CD14-positive monocyte (primary cell): ENCODE data around the gene SDF4. TPM values are rescaled to one million over a fixed set of nuclear protein-coding genes. Genes with fewer than 3 reads are reported as not detected.

Source experiments
- DNase-seq, 3 donors: peaks; one replicate each; pipeline ENCODE4 v3.0.0-alpha.2; 2011 to 2022
- H2AFZ ChIP-seq: 2 replicates; pipeline ENCODE4 v1.6.0; 2012; ENCODE audit warnings: mild to moderate bottlenecking, low read depth, low read length, inconsistent platforms; ENCODE audit not compliant: insufficient read depth, poor library complexity, severe bottlenecking
- H3K27ac ChIP-seq, 2 donors: 1 replicate in 1 of 2; 2 replicates in 1 of 2; pipeline ENCODE4 v1.5.1; 2012 to 2013; ENCODE audit warnings: low read length in 2 of 2, control low read depth in 1 of 2, inconsistent platforms in 1 of 2, low read depth in 1 of 2, mild to moderate bottlenecking in 1 of 2
- H3K27me3 ChIP-seq, 2 donors: one replicate each; pipeline versions ENCODE4 v1.6.0 to v1.6.1; 2011 to 2013; ENCODE audit warnings: low read length in 2 of 2; ENCODE audit not compliant: control insufficient read depth in 2 of 2, insufficient read depth in 2 of 2
- H3K36me3 ChIP-seq, 2 donors: replicated peaks in 1 of 2; 1 replicate in 1 of 2; 2 replicates in 1 of 2; pipeline versions ENCODE4 v1.5.1 to v1.6.1; 2012 to 2013; ENCODE audit warnings: low read length in 2 of 2, control low read depth in 1 of 2, inconsistent platforms in 1 of 2, mild to moderate bottlenecking in 1 of 2; ENCODE audit not compliant: insufficient read depth in 2 of 2, control insufficient read depth in 1 of 2
- H3K4me1 ChIP-seq, 2 donors: 1 replicate in 1 of 2; 2 replicates in 1 of 2; pipeline versions ENCODE4 v1.5.1 to v1.6.1; 2012 to 2013; ENCODE audit warnings: low read length in 2 of 2, control low read depth in 1 of 2, inconsistent platforms in 1 of 2, mild to moderate bottlenecking in 1 of 2, moderate library complexity in 1 of 2; ENCODE audit not compliant: insufficient read depth in 2 of 2, control insufficient read depth in 1 of 2
- H3K4me2 ChIP-seq: replicated peaks from 2 replicates; pipeline ENCODE3; 2012; ENCODE audit warnings: low read length, moderate library complexity, mild to moderate bottlenecking; ENCODE audit not compliant: poor library complexity, severe bottlenecking; ENCODE audit errors: extremely low read depth
- H3K4me3 ChIP-seq, 3 experiments: fragments of 200-600 bp in 1 of 3; sonication (generic) in 1 of 3; replicated peaks in 1 of 3; 1 replicate in 2 of 3; 2 replicates in 1 of 3; pipeline ENCODE4 v1.5.1; 2011 to 2013; ENCODE audit warnings: low read length in 3 of 3, mild to moderate bottlenecking in 3 of 3, control low read depth in 2 of 3, low read depth in 2 of 3, inconsistent platforms in 1 of 3, moderate library complexity in 1 of 3
- H3K79me2 ChIP-seq: 2 replicates; pipeline ENCODE4 v1.6.0; 2012; ENCODE audit warnings: mild to moderate bottlenecking, control low read depth, inconsistent platforms, low read length, moderate library complexity; ENCODE audit not compliant: insufficient read depth
- H3K9ac ChIP-seq: 2 replicates; pipeline ENCODE4 v1.6.0; 2017; ENCODE audit warnings: low read length, mild to moderate bottlenecking; ENCODE audit not compliant: insufficient read depth, poor library complexity, severe bottlenecking
- H3K9me3 ChIP-seq, 2 donors: replicated peaks in 1 of 2; 1 replicate in 1 of 2; 2 replicates in 1 of 2; pipeline versions ENCODE4 v1.5.1 to v1.6.1; 2012 to 2013; ENCODE audit warnings: low read length in 2 of 2, control low read depth in 1 of 2; ENCODE audit not compliant: control insufficient read depth in 1 of 2, insufficient read depth in 1 of 2
- H4K20me1 ChIP-seq: 2 replicates; pipeline ENCODE4 v1.6.0; 2012; ENCODE audit warnings: mild to moderate bottlenecking, low read length, control low read depth, moderate library complexity; ENCODE audit not compliant: insufficient read depth
- H3K27ac Mint-ChIP-seq, 7 donors: one replicate each; pipeline ENCODE4 v1.8.0; 2020; ENCODE audit warnings: mild to moderate bottlenecking in 7 of 7, mixed read lengths in 7 of 7, moderate library complexity in 6 of 7, inconsistent platforms in 2 of 7
- H3K27me3 Mint-ChIP-seq, 3 donors: one replicate each; pipeline ENCODE4 v1.8.0; 2021 to 2022; ENCODE audit warnings: low read depth in 3 of 3, mild to moderate bottlenecking in 3 of 3, mixed read lengths in 3 of 3, moderate library complexity in 3 of 3, inconsistent platforms in 1 of 3
- H3K36me3 Mint-ChIP-seq, 2 donors: one replicate each; pipeline ENCODE4 v1.8.0; 2020; ENCODE audit warnings: mixed read lengths in 2 of 2, inconsistent platforms in 1 of 2, mild to moderate bottlenecking in 1 of 2
- H3K4me1 Mint-ChIP-seq: one replicate; pipeline ENCODE4 v1.8.0; 2020; ENCODE audit warnings: mild to moderate bottlenecking, mixed read lengths
- H3K4me3 Mint-ChIP-seq, 2 donors: one replicate each; pipeline ENCODE4 v1.8.0; 2020; ENCODE audit warnings: mild to moderate bottlenecking in 2 of 2, mixed read lengths in 2 of 2, moderate library complexity in 1 of 2
- H3K9me3 Mint-ChIP-seq, 7 donors: one replicate each; pipeline ENCODE4 v1.8.0; 2020 to 2022; ENCODE audit warnings: mixed read lengths in 7 of 7, mild to moderate bottlenecking in 6 of 7, moderate library complexity in 6 of 7, inconsistent platforms in 2 of 7
- WGBS: methylation state at CpG from one replicate; pipeline ENCODE4 v1.1.5; 2013; ENCODE audit warnings: missing lambda C conversion rate; ENCODE audit not compliant: insufficient coverage; 5-methylcytosine and 5-hydroxymethylcytosine counted together
- intact Hi-C, 2 donors: fragments of 100-400 bp; cut with micrococcal nuclease; formaldehyde crosslinking; loops; one replicate each; pipeline versions ENCODE4 v1.15.0 to v1.15.1; 2023
- polyA plus RNA-seq, 3 donors: library from polyadenylated mRNA; depleted of rRNA in 1 of 3; unstranded in 2 of 3; stranded (reverse) in 1 of 3; fragments of 300-500 nt in 2 of 3; fragments of >200 nt in 1 of 3; fragmentation: Illumina TruSeq in 2 of 3; gene quantifications; 1 replicate in 2 of 3; 2 replicates in 1 of 3; pipeline ENCODE4 v1.2.3, GENCODE V29; 2012 to 2021
- TF ChIP-seq, protein P1 (sequence below): fragments of 200-600 bp; IDR thresholded peaks from one replicate; pipeline ENCODE4 v1.8.0; 2022; ENCODE audit warnings: antibody characterized with exemption, mild to moderate bottlenecking

Gene SDF4
- polyA plus RNA-seq, 3 donors: 81.7 to 98.9 (median 89.0) TPM

DNA sequence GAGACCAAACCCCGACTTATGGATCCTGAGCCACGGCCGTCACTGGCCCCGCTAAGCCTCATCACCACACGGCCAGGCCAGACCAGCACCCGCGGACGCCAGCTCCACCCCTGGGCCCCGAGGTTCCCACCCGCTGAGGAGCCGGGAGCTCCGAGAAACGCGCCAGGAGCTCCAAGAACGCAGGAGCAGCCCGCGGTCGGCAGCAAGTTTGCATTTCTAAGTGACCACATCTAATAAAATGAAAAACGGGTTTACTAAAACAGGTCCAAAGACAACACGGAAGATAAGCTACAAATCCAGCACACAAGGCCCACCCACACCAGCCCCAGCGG is 22.8 kb upstream of the SDF4 start:
- Mint-ChIP-seq H3K36me3 (peaks cover 51 to 71% of the 10 kb centered on the region in 2 donors), H3K4me1 (peaks cover 3% of the 10 kb centered on the region), H3K27me3 (peaks cover 0 to 2% (median 0%) of the 10 kb centered on the region in 3 donors), H3K9me3 (no peaks in the 10 kb centered on the region), H3K4me3 (no peak overlapping the region), H3K27ac (no peak overlapping the region)
- Histone ChIP-seq H4K20me1 (peaks cover 72% of the 10 kb centered on the region), H3K4me3 (no peak overlapping the region), H3K79me2 (peaks cover 4% of the 10 kb centered on the region), H3K4me1 (peaks cover under 1% of the 10 kb centered on the region in 2 donors), H3K27ac (no peak overlapping the region), H3K27me3 (no peaks in the 10 kb centered on the region), H3K36me3 (peaks cover 48 to 67% of the 10 kb centered on the region in 2 donors), H2AFZ (no peak overlapping the region), H3K9ac (no peak overlapping the region), H3K9me3 (no peaks in the 10 kb centered on the region), H3K4me2 (no peak overlapping the region)
- no peak for DNase-seq
- 97% methylated on average over 20 of the region's 21 CpGs for WGBS
- intact Hi-C loops: no loop called here
- TF ChIP-seq, protein P1, sequence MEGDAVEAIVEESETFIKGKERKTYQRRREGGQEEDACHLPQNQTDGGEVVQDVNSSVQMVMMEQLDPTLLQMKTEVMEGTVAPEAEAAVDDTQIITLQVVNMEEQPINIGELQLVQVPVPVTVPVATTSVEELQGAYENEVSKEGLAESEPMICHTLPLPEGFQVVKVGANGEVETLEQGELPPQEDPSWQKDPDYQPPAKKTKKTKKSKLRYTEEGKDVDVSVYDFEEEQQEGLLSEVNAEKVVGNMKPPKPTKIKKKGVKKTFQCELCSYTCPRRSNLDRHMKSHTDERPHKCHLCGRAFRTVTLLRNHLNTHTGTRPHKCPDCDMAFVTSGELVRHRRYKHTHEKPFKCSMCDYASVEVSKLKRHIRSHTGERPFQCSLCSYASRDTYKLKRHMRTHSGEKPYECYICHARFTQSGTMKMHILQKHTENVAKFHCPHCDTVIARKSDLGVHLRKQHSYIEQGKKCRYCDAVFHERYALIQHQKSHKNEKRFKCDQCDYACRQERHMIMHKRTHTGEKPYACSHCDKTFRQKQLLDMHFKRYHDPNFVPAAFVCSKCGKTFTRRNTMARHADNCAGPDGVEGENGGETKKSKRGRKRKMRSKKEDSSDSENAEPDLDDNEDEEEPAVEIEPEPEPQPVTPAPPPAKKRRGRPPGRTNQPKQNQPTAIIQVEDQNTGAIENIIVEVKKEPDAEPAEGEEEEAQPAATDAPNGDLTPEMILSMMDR: no peak

DNA sequence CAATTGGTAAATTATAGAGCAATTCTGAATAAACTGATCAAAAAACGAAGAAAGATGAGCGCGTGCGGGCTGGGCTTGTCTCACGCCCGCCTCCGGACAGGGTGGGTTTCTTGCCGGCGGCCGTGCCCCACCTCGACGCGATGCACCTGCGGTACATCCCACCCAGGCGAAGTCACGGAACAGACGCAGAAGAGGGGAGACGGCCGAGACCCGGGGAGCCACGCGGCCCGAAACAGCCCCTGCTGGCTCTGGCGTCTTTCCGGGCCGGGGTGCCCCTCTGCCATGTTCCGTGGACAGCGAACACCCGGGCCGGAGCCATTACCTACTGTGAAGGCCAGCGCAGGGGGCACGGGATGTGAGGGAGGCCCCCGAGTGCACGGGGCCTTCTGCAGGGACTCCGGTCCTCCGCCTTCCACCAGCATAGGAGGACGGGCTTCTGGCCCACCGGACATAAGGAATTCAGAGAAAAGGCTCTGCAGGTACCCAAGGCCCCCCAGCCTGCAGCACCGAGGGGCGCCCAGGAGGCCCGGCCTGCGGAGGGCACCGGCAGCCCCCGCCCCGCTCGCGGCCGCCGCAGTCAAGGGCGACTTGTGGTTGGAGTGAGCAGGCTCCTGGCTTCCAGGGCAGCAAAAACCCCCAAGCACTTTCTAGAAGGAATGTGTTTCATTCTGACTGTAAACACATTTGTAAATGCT is 22.3 kb upstream of the SDF4 start:
- intact Hi-C loops: no loop called here
- no peaks in the 10 kb centered on the region for H3K4me1 Mint-ChIP-seq
- H2AFZ ChIP-seq: no peak overlapping the region
- H3K27me3 Mint-ChIP-seq: no peaks in the 10 kb centered on the region
- no peak overlapping the region for H3K27ac ChIP-seq
- no peak for DNase-seq
- H3K27ac Mint-ChIP-seq: no peak overlapping the region
- peaks cover 43 to 62% of the 10 kb centered on the region in 2 donors for H3K36me3 ChIP-seq
- peaks cover 4% of the 10 kb centered on the region for H3K79me2 ChIP-seq
- H3K27me3 ChIP-seq: no peaks in the 10 kb centered on the region
- no peak overlapping the region for H3K4me3 ChIP-seq
- H3K9me3 Mint-ChIP-seq: no peaks in the 10 kb centered on the region
- H3K4me1 ChIP-seq: no peaks in the 10 kb centered on the region
- H4K20me1 ChIP-seq: peaks cover 67% of the 10 kb centered on the region
- H3K36me3 Mint-ChIP-seq: peaks cover 46 to 66% of the 10 kb centered on the region in 2 donors
- H3K9ac ChIP-seq: no peak overlapping the region
- no peaks in the 10 kb centered on the region for H3K9me3 ChIP-seq
- WGBS: 98% methylated on average over 28 of the region's 50 CpGs
- TF ChIP-seq, protein P1: no peak
- no peak overlapping the region for H3K4me2 ChIP-seq
- no peak overlapping the region for H3K4me3 Mint-ChIP-seq
